ENCODE results near the gene AGPS.

Gene AGPS

GRCh38 chr2:177460973-177461585 lies 68.5 kb downstream of the AGPS start:
- H3K27me3 ChIP-seq: no peaks in the 10 kb centered on the region
- H3K9ac ChIP-seq: no peak overlapping the region
- peaks cover 24% of the 10 kb centered on the region for H3K9me3 ChIP-seq
- TF ChIP-seq Cebpa-rat (IDR thresholded peaks at IDR 0.05): no peak
- peaks cover 32% of the 10 kb centered on the region for H3K36me3 ChIP-seq
- H3K27ac ChIP-seq: no peak overlapping the region
- H3K4me2 ChIP-seq: no peak overlapping the region
- H4K20me1 ChIP-seq: no peaks in the 10 kb centered on the region
- H3K4me1 ChIP-seq: no peaks in the 10 kb centered on the region
- no peak overlapping the region for H3K4me3 ChIP-seq

GRCh38 chr2:177464549-177464948 lies 72.0 kb downstream of the AGPS start:
- H3K27me3 ChIP-seq: no peaks in the 10 kb centered on the region
- no peak overlapping the region for H3K27ac ChIP-seq
- H4K20me1 ChIP-seq: no peaks in the 10 kb centered on the region
- peaks cover 36% of the 10 kb centered on the region for H3K36me3 ChIP-seq
- H3K4me3 ChIP-seq: no peak overlapping the region
- H3K4me1 ChIP-seq: no peaks in the 10 kb centered on the region
- H3K9ac ChIP-seq: no peak overlapping the region
- peaks cover 26% of the 10 kb centered on the region for H3K9me3 ChIP-seq
- H3K4me2 ChIP-seq: no peak overlapping the region
- no peak for TF ChIP-seq Cebpa-rat (IDR thresholded peaks at IDR 0.05)

- no peak overlapping the region for H3K9ac ChIP-seq
- no peak for TF ChIP-seq Cebpa-rat (IDR thresholded peaks at IDR 0.05)
- no peaks in the 10 kb centered on the region for H4K20me1 ChIP-seq
- H3K4me2 ChIP-seq: no peak overlapping the region
- no peak overlapping the region for H3K4me3 ChIP-seq
- H3K27me3 ChIP-seq: no peaks in the 10 kb centered on the region
- H3K27ac ChIP-seq: no peak overlapping the region
- H3K9me3 ChIP-seq: peaks cover 29% of the 10 kb centered on the region
- peaks cover 42% of the 10 kb centered on the region for H3K36me3 ChIP-seq
- no peaks in the 10 kb centered on the region for H3K4me1 ChIP-seq
Measured at GRCh38 chr2:177465400-177466138, 73.0 kb downstream of the AGPS start.

- H3K9ac ChIP-seq: no peak overlapping the region
- TF ChIP-seq Cebpa-rat (IDR thresholded peaks at IDR 0.05): no peak
- no peaks in the 10 kb centered on the region for H3K4me1 ChIP-seq
- no peak overlapping the region for H3K4me2 ChIP-seq
- H3K9me3 ChIP-seq: peaks cover 31% of the 10 kb centered on the region
- H3K36me3 ChIP-seq: peaks cover 37% of the 10 kb centered on the region
- no peaks in the 10 kb centered on the region for H3K27me3 ChIP-seq
- no peaks in the 10 kb centered on the region for H4K20me1 ChIP-seq
- H3K27ac ChIP-seq: no peak overlapping the region
- H3K4me3 ChIP-seq: no peak overlapping the region
Measured at GRCh38 chr2:177466337-177467195, 74.0 kb downstream of the AGPS start.

- TF ChIP-seq Cebpa-rat (IDR thresholded peaks at IDR 0.05): no peak
- Histone ChIP-seq H3K4me3 (no peak overlapping the region), H3K4me1 (no peaks in the 10 kb centered on the region), H3K36me3 (peaks cover 37% of the 10 kb centered on the region), H3K27ac (no peak overlapping the region), H3K4me2 (no peak overlapping the region), H3K27me3 (no peaks in the 10 kb centered on the region), H3K9ac (no peak overlapping the region), H4K20me1 (no peaks in the 10 kb centered on the region), H3K9me3 (peaks cover 42% of the 10 kb centered on the region)
Measured at GRCh38 chr2:177467646-177468045, 75.1 kb downstream of the AGPS start.

- no peak overlapping the region for H3K9ac ChIP-seq
- H3K4me3 ChIP-seq: no peak overlapping the region
- no peaks in the 10 kb centered on the region for H3K27me3 ChIP-seq
- H3K36me3 ChIP-seq: peaks cover 7% of the 10 kb centered on the region
- H3K4me1 ChIP-seq: no peaks in the 10 kb centered on the region
- no peak overlapping the region for H3K4me2 ChIP-seq
- H3K27ac ChIP-seq: no peak overlapping the region
- no peak for TF ChIP-seq Cebpa-rat (IDR thresholded peaks at IDR 0.05)
- H3K9me3 ChIP-seq: peaks cover 17% of the 10 kb centered on the region; the same call in 1 of the 2 replicates
- H4K20me1 ChIP-seq: no peaks in the 10 kb centered on the region
Measured at GRCh38 chr2:177471990-177472389, 79.4 kb downstream of the AGPS start.

- Histone ChIP-seq H3K9ac (no peak overlapping the region), H3K9me3 (peaks cover 17% of the 10 kb centered on the region; the same call in 1 of the 2 replicates), H3K27me3 (no peaks in the 10 kb centered on the region), H3K27ac (no peak overlapping the region), H3K4me3 (no peak overlapping the region), H3K4me2 (no peak overlapping the region), H3K4me1 (no peaks in the 10 kb centered on the region), H4K20me1 (no peaks in the 10 kb centered on the region), H3K36me3 (peaks cover 10% of the 10 kb centered on the region)
- TF ChIP-seq Cebpa-rat (IDR thresholded peaks at IDR 0.05): no peak
Measured at GRCh38 chr2:177474301-177474700, 81.7 kb downstream of the AGPS start.

- H3K4me3 ChIP-seq: no peak overlapping the region
- H3K27me3 ChIP-seq: no peaks in the 10 kb centered on the region
- peaks cover 8% of the 10 kb centered on the region for H3K36me3 ChIP-seq
- TF ChIP-seq Cebpa-rat (IDR thresholded peaks at IDR 0.05): no peak
- H4K20me1 ChIP-seq: no peaks in the 10 kb centered on the region
- H3K4me1 ChIP-seq: no peaks in the 10 kb centered on the region
- H3K9ac ChIP-seq: no peak overlapping the region
- peaks cover 17% of the 10 kb centered on the region; the same call in 1 of the 2 replicates for H3K9me3 ChIP-seq
- no peak overlapping the region for H3K4me2 ChIP-seq
- H3K27ac ChIP-seq: no peak overlapping the region
Measured at GRCh38 chr2:177474998-177475397, 82.4 kb downstream of the AGPS start.

GRCh38 chr2:177476897-177477296 lies 84.3 kb downstream of the AGPS start:
- H3K4me2 ChIP-seq: no peak overlapping the region

More at GRCh38 chr2:177476897-177477296, 84.3 kb downstream of the AGPS start:
- Histone ChIP-seq H4K20me1 (no peaks in the 10 kb centered on the region), H3K36me3 (peaks cover 4% of the 10 kb centered on the region; the same call in 1 of the 2 replicates), H3K27ac (no peak overlapping the region), H3K9me3 (peaks cover 9% of the 10 kb centered on the region; the same call in 1 of the 2 replicates), H3K4me1 (no peaks in the 10 kb centered on the region), H3K9ac (no peak overlapping the region), H3K4me3 (no peak overlapping the region), H3K27me3 (no peaks in the 10 kb centered on the region)
- no peak for TF ChIP-seq Cebpa-rat (IDR thresholded peaks at IDR 0.05)
